ENCODE measurements around the gene MPND.

GRCh38 chr19:4361152-4362046 is 18.0 kb downstream of the MPND start:
- TF ChIP-seq ARNTL (CRISPR knock-in tag; IDR thresholded peaks at IDR 0.05; ENCODE audit: borderline replicate concordance, low read depth) (no peak), RARB (CRISPR knock-in tag; IDR thresholded peaks at IDR 0.05) (no peak), ZNF565 (CRISPR knock-in tag; conservative IDR thresholded peaks at IDR 0.05; ENCODE audit: low read depth) (no peak), TCF4 (CRISPR knock-in tag; IDR thresholded peaks at IDR 0.05; ENCODE audit: borderline replicate concordance) (no peak), ZNF70 (CRISPR knock-in tag; IDR thresholded peaks at IDR 0.05) (no peak), PATZ1 (CRISPR knock-in tag; IDR thresholded peaks at IDR 0.05; ENCODE audit: borderline replicate concordance) (no peak), TOX (CRISPR knock-in tag; IDR thresholded peaks at IDR 0.05; ENCODE audit: borderline replicate concordance) (no peak)
